SJSA1 (cell line): Measurements from ENCODE around the gene SFSWAP. TPM values are rescaled to one million over a fixed set of nuclear protein-coding genes. Genes with fewer than 3 reads are reported as not detected.

Experiments used
- DNase-seq, 2 experiments: peaks; one replicate each; pipeline ENCODE4 v3.0.0-alpha.2; 2015 to 2020; ENCODE audit warnings: low spot score in 2 of 2, low read depth in 1 of 2
- H3K27ac ChIP-seq: fragments of 250-450 bp; sonication (Bioruptor Pico); 2 replicates; pipeline ENCODE4 v1.5.1; 2020; ENCODE audit warnings: mild to moderate bottlenecking, moderate library complexity
- H3K27me3 ChIP-seq: fragments of 250-450 bp; sonication (Bioruptor Pico); replicated peaks from 2 replicates; pipeline ENCODE4 v1.5.1; 2020; ENCODE audit warnings: mild to moderate bottlenecking, moderate library complexity
- H3K36me3 ChIP-seq: fragments of 250-450 bp; sonication (Bioruptor Pico); 2 replicates; pipeline ENCODE4 v1.5.1; 2020; ENCODE audit warnings: mild to moderate bottlenecking
- H3K4me1 ChIP-seq: fragments of 250-450 bp; sonication (Bioruptor Pico); replicated peaks from 2 replicates; pipeline ENCODE4 v1.6.1; 2021; ENCODE audit warnings: mild to moderate bottlenecking
- H3K4me3 ChIP-seq: fragments of 250-450 bp; sonication (Bioruptor Pico); 2 replicates; pipeline ENCODE4 v1.5.1; 2020; ENCODE audit warnings: mild to moderate bottlenecking
- H3K9me3 ChIP-seq: fragments of 250-450 bp; sonication (Bioruptor Pico); replicated peaks from 2 replicates; pipeline ENCODE4 v1.5.1; 2020; ENCODE audit warnings: mild to moderate bottlenecking
- total RNA-seq: library from RNA; depleted of rRNA; stranded (reverse); fragments of >200 nt; shearing (Covaris generic); gene quantifications from 2 replicates; pipeline ENCODE4 v1.2.3, GENCODE V29; 2014

SFSWAP gene
- total RNA-seq, 1 experiment from 2014 or later: 27.0 TPM

GRCh38 chr12:131683266-131684014 is 27.4 kb upstream of the SFSWAP start:
- no peaks in the 10 kb centered on the region for H3K4me1 ChIP-seq
- no peak for DNase-seq
- H3K9me3 ChIP-seq: no peaks in the 10 kb centered on the region
- H3K27me3 ChIP-seq: 0 out of 2 replicates have a peak, but pooled peaks cover 3% of the 10 kb centered on the region
- H3K4me3 ChIP-seq: no peak overlapping the region
- no peak overlapping the region for H3K27ac ChIP-seq
- H3K36me3 ChIP-seq: no peaks in the 10 kb centered on the region

GRCh38 chr12:131684015-131684725 is 26.7 kb upstream of the SFSWAP start:
- no peaks in the 10 kb centered on the region for H3K36me3 ChIP-seq
- no peak for DNase-seq
- H3K27ac ChIP-seq: no peak overlapping the region
- no peak overlapping the region for H3K4me3 ChIP-seq
- H3K27me3 ChIP-seq: 0 out of 2 replicates have a peak, but pooled peaks cover 3% of the 10 kb centered on the region
- no peaks in the 10 kb centered on the region for H3K4me1 ChIP-seq
- no peaks in the 10 kb centered on the region for H3K9me3 ChIP-seq

GRCh38 chr12:131687346-131688125 is 23.4 kb upstream of the SFSWAP start:
- Histone ChIP-seq H3K4me1 (no peaks in the 10 kb centered on the region), H3K36me3 (no peaks in the 10 kb centered on the region), H3K4me3 (no peak overlapping the region), H3K27ac (no peak overlapping the region), H3K9me3 (no peaks in the 10 kb centered on the region), H3K27me3 (no peaks in the 10 kb centered on the region; the same call in 1 of the 2 replicates)
- no peak for DNase-seq

- DNase-seq: no peak
- no peaks in the 10 kb centered on the region for H3K36me3 ChIP-seq
- no peaks in the 10 kb centered on the region for H3K4me1 ChIP-seq
- H3K27me3 ChIP-seq: no peaks in the 10 kb centered on the region; the same call in 1 of the 2 replicates
- no peak overlapping the region for H3K27ac ChIP-seq
- H3K9me3 ChIP-seq: no peaks in the 10 kb centered on the region; the same call in 1 of the 2 replicates
- no peak overlapping the region for H3K4me3 ChIP-seq
Observed at GRCh38 chr12:131688131-131688844, 22.6 kb upstream of the SFSWAP start.

- Histone ChIP-seq H3K9me3 (no peaks in the 10 kb centered on the region; the same call in 1 of the 2 replicates), H3K36me3 (no peaks in the 10 kb centered on the region), H3K27ac (no peak overlapping the region), H3K4me3 (no peak overlapping the region), H3K4me1 (no peaks in the 10 kb centered on the region), H3K27me3 (no peaks in the 10 kb centered on the region; the same call in 1 of the 2 replicates)
- no peak for DNase-seq
Observed at GRCh38 chr12:131688845-131689154, 22.1 kb upstream of the SFSWAP start.

- no peak overlapping the region for H3K27ac ChIP-seq
Observed at GRCh38 chr12:131690320-131690719, 20.6 kb upstream of the SFSWAP start.

GRCh38 chr12:131692431-131692830 is 18.5 kb upstream of the SFSWAP start:
- Histone ChIP-seq H3K27me3 (peaks cover 7% of the 10 kb centered on the region), H3K4me1 (no peaks in the 10 kb centered on the region), H3K9me3 (no peaks in the 10 kb centered on the region; the same call in 1 of the 2 replicates), H3K27ac (no peak overlapping the region), H3K4me3 (no peak overlapping the region), H3K36me3 (no peaks in the 10 kb centered on the region)
- DNase-seq: no peak

More at GRCh38 chr12:131690320-131690719, 20.6 kb upstream of the SFSWAP start:
- DNase-seq: no peak
- no peaks in the 10 kb centered on the region; the same call in 1 of the 2 replicates for H3K9me3 ChIP-seq
- H3K27me3 ChIP-seq: no peaks in the 10 kb centered on the region; the same call in 1 of the 2 replicates
- no peak overlapping the region for H3K4me3 ChIP-seq
- H3K4me1 ChIP-seq: no peaks in the 10 kb centered on the region
- H3K36me3 ChIP-seq: no peaks in the 10 kb centered on the region

- no peak overlapping the region for H3K4me3 ChIP-seq
- no peaks in the 10 kb centered on the region for H3K4me1 ChIP-seq
- no peak overlapping the region for H3K27ac ChIP-seq
- no peaks in the 10 kb centered on the region for H3K36me3 ChIP-seq
- no peaks in the 10 kb centered on the region; the same call in 1 of the 2 replicates for H3K9me3 ChIP-seq
- DNase-seq: no peak
- peaks cover 7% of the 10 kb centered on the region for H3K27me3 ChIP-seq
Observed at GRCh38 chr12:131693149-131693548, 17.7 kb upstream of the SFSWAP start.

GRCh38 chr12:131694116-131694838 is 16.6 kb upstream of the SFSWAP start:
- H3K36me3 ChIP-seq: no peaks in the 10 kb centered on the region
- no peak overlapping the region for H3K27ac ChIP-seq
- peaks cover 7% of the 10 kb centered on the region for H3K27me3 ChIP-seq
- no peak overlapping the region for H3K4me3 ChIP-seq
- no peaks in the 10 kb centered on the region for H3K4me1 ChIP-seq
- DNase-seq: no peak
- H3K9me3 ChIP-seq: no peaks in the 10 kb centered on the region; the same call in 1 of the 2 replicates

GRCh38 chr12:131695968-131696367 is 14.9 kb upstream of the SFSWAP start:
- peaks cover 11% of the 10 kb centered on the region; the same call in 1 of the 2 replicates for H3K27me3 ChIP-seq
- no peak for DNase-seq
- no peaks in the 10 kb centered on the region for H3K4me1 ChIP-seq
- no peak overlapping the region for H3K27ac ChIP-seq
- no peaks in the 10 kb centered on the region for H3K36me3 ChIP-seq
- H3K9me3 ChIP-seq: no peaks in the 10 kb centered on the region; the same call in 1 of the 2 replicates
- no peak overlapping the region for H3K4me3 ChIP-seq

GRCh38 chr12:131698286-131698685 is 12.6 kb upstream of the SFSWAP start:
- H3K27ac ChIP-seq: no peak overlapping the region
- no peak for DNase-seq
- no peaks in the 10 kb centered on the region for H3K9me3 ChIP-seq
- no peaks in the 10 kb centered on the region for H3K36me3 ChIP-seq
- H3K4me3 ChIP-seq: no peak overlapping the region
- no peaks in the 10 kb centered on the region for H3K4me1 ChIP-seq
- H3K27me3 ChIP-seq: peaks cover 11% of the 10 kb centered on the region; the same call in 1 of the 2 replicates

GRCh38 chr12:131699434-131699833 is 11.5 kb upstream of the SFSWAP start:
- no peak for DNase-seq

More at GRCh38 chr12:131699434-131699833, 11.5 kb upstream of the SFSWAP start:
- Histone ChIP-seq H3K36me3 (no peaks in the 10 kb centered on the region), H3K27ac (no peak overlapping the region), H3K4me3 (no peak overlapping the region), H3K27me3 (peaks cover 11% of the 10 kb centered on the region; the same call in 1 of the 2 replicates), H3K4me1 (no peaks in the 10 kb centered on the region), H3K9me3 (no peaks in the 10 kb centered on the region)
